Measurements from ENCODE around the gene CHIT1.

Gene CHIT1

GRCh38 chr1:203186446-203187303 lies 42.8 kb downstream of the CHIT1 start, which contains the start of gene CHI3L1:
Gene CHI3L1 (minus strand): TSS chr1:203186704. CDS start chr1:203186623, 81 bp downstream.
- DNase-seq, result no peak

- DNase-seq, result no peak
Measured at GRCh38 chr1:203186091-203186445, 43.4 kb downstream of the CHIT1 start.

GRCh38 chr1:203185585-203185984 lies 43.9 kb downstream of the CHIT1 start:
- no peak for DNase-seq

- DNase-seq, result no peak
Measured at GRCh38 chr1:203185061-203185461, 44.4 kb downstream of the CHIT1 start.

GRCh38 chr1:203184467-203184866 lies 45.0 kb downstream of the CHIT1 start:
- DNase-seq, result no peak

GRCh38 chr1:203183828-203184227 lies 45.6 kb downstream of the CHIT1 start:
- no peak for DNase-seq

- DNase-seq, result no peak
Measured at GRCh38 chr1:203182387-203182953, 47.0 kb downstream of the CHIT1 start.

GRCh38 chr1:203181586-203182386 lies 47.7 kb downstream of the CHIT1 start:
- no peak for DNase-seq

- DNase-seq, result no peak
Measured at GRCh38 chr1:203180611-203181330, 48.7 kb downstream of the CHIT1 start.

- DNase-seq, result no peak
Measured at GRCh38 chr1:203179667-203180005, 49.8 kb downstream of the CHIT1 start.

GRCh38 chr1:203178821-203179666 lies 50.4 kb downstream of the CHIT1 start:
- no peak for DNase-seq

- no peak for DNase-seq
Measured at GRCh38 chr1:203178083-203178482, 51.4 kb downstream of the CHIT1 start.

GRCh38 chr1:203177470-203178039 lies 51.9 kb downstream of the CHIT1 start:
- no peak for DNase-seq

GRCh38 chr1:203177036-203177405 lies 52.5 kb downstream of the CHIT1 start:
- DNase-seq, result no peak

- no peak for DNase-seq
Measured at GRCh38 chr1:203176273-203177035, 53.0 kb downstream of the CHIT1 start.

GRCh38 chr1:203175827-203176241 lies 53.6 kb downstream of the CHIT1 start:
- no peak for DNase-seq

GRCh38 chr1:203175237-203175826 lies 54.1 kb downstream of the CHIT1 start, which contains the start of gene MYBPH:
Gene MYBPH (minus strand): TSS chr1:203175826. CDS start chr1:203175755, 71 bp downstream.
- no peak for DNase-seq

GRCh38 chr1:203174324-203174985 lies 55.0 kb downstream of the CHIT1 start:
- no peak for DNase-seq

GRCh38 chr1:203173566-203173965 lies 55.9 kb downstream of the CHIT1 start:
- DNase-seq, result no peak

GRCh38 chr1:203173011-203173555 lies 56.4 kb downstream of the CHIT1 start:
- no peak for DNase-seq

All from GDM1 (cell line).